ENCODE data around the gene SMAD3.

DNA sequence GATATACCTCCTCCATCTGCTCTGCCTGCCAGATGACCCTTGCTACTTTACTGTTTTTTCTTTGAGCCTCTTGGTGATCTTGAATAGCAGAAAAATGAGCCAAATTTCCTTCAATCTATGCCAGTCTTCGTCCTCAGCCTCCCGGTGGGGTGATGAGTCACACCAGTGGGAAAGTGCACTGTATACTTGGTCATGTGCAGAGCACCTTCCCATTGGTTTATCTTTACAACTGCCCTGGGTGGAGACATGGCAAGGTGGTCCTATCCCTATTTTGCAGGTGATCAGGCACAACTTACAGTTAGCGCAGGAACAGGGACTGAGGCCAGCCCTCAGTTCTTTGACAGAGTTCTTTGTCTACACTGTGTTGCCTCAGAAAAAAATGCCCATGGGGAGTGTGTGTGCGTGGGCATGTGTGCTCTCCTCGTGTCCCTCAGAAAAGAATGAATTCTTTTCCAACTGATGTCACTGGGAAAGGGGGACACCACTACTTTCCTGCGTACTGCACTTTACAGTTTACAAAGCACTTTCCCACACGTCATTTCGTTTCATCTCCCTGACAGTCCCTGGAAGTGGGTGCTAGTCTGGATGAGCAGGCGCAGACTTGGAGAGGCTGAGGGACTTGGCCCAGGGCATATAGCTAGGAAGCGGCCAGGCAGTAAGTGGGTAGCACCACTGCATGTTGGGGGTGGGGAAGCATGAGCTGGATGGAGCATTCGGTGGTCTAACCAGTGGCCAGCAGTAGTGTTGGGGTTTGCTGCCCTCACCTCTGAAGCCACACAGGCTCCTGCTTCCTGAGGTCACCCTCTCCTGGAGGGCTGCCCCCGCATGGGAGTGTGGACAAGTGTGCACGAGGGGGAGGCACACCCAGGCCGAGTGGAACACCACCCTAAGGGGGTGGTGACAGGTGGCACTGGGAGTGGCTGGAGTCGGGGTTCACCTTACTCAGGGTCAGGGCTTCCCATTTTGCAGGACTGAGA lies 24.1 kb downstream of the SMAD3 start:
- TF ChIP-seq POLR2A (IDR thresholded peaks at IDR 0.05; ENCODE audit: low read length), result no peak
- TF ChIP-seq GATA1 (IDR thresholded peaks at IDR 0.05; ENCODE audit: low read depth, low read length), result no peak

Measured in erythroblast (primary cell).